ENCODE results near the gene SLC35C1.
A peak's percentile ranks its signal among the peaks of the same experiment; 100 is the strongest.

The SLC35C1 gene

GRCh38 chr11:45786272-45786671 is 18.7 kb upstream of the SLC35C1 start:
- no peak for TF ChIP-seq REST (IDR thresholded peaks at IDR 0.05; ENCODE audit: insufficient read depth in 1 of 2, low read depth in 2 of 2, low read length in 2 of 2)
- TF ChIP-seq TAF1 (IDR thresholded peaks at IDR 0.05; ENCODE audit: borderline replicate concordance, insufficient read depth, low read length), result no peak
- TF ChIP-seq SIN3A (IDR thresholded peaks at IDR 0.05; ENCODE audit: borderline replicate concordance, insufficient read depth, low read length), result no peak
- TF ChIP-seq FOXP2 (optimal IDR thresholded peaks at IDR 0.05; ENCODE audit: borderline replicate concordance, extremely low read depth, extremely low read length, insufficient read depth), result no peak
- TF ChIP-seq POLR2AphosphoS5 (IDR thresholded peaks at IDR 0.05; ENCODE audit: low read depth, low read length), result no peak

- TF ChIP-seq POLR2AphosphoS5 (IDR thresholded peaks at IDR 0.05; ENCODE audit: low read depth, low read length), result no peak
- TF ChIP-seq FOXP2 (optimal IDR thresholded peaks at IDR 0.05; ENCODE audit: borderline replicate concordance, extremely low read depth, extremely low read length, insufficient read depth), result no peak
- TF ChIP-seq TAF1 (IDR thresholded peaks at IDR 0.05; ENCODE audit: borderline replicate concordance, insufficient read depth, low read length), result no peak
- no peak for TF ChIP-seq SIN3A (IDR thresholded peaks at IDR 0.05; ENCODE audit: borderline replicate concordance, insufficient read depth, low read length)
- TF ChIP-seq REST (IDR thresholded peaks at IDR 0.05; ENCODE audit: insufficient read depth in 1 of 2, low read depth in 2 of 2, low read length in 2 of 2), result no peak
Observed at GRCh38 chr11:45788887-45789286, 16.1 kb upstream of the SLC35C1 start.

GRCh38 chr11:45791524-45791923 is 13.4 kb upstream of the SLC35C1 start:
- TF ChIP-seq SIN3A (IDR thresholded peaks at IDR 0.05; ENCODE audit: borderline replicate concordance, insufficient read depth, low read length) (no peak), TAF1 (IDR thresholded peaks at IDR 0.05; ENCODE audit: borderline replicate concordance, insufficient read depth, low read length) (no peak), POLR2AphosphoS5 (IDR thresholded peaks at IDR 0.05; ENCODE audit: low read depth, low read length) (no peak), REST (IDR thresholded peaks at IDR 0.05; ENCODE audit: insufficient read depth in 1 of 2, low read depth in 2 of 2, low read length in 2 of 2) (no peak), FOXP2 (optimal IDR thresholded peaks at IDR 0.05; ENCODE audit: borderline replicate concordance, extremely low read depth, extremely low read length, insufficient read depth) (no peak)

- TF ChIP-seq SIN3A (IDR thresholded peaks at IDR 0.05; ENCODE audit: borderline replicate concordance, insufficient read depth, low read length) (no peak), REST (IDR thresholded peaks at IDR 0.05; ENCODE audit: insufficient read depth in 1 of 2, low read depth in 2 of 2, low read length in 2 of 2) (peak; percentile 20 to 83; a peak in 2 of 4 replicates)
Observed at GRCh38 chr11:45794169-45794568, 10.8 kb upstream of the SLC35C1 start.

GRCh38 chr11:45795379-45795778 is 9.6 kb upstream of the SLC35C1 start:
- TF ChIP-seq TAF1 (IDR thresholded peaks at IDR 0.05; ENCODE audit: borderline replicate concordance, insufficient read depth, low read length), result no peak
- no peak for TF ChIP-seq POLR2AphosphoS5 (IDR thresholded peaks at IDR 0.05; ENCODE audit: low read depth, low read length)
- no peak for TF ChIP-seq FOXP2 (optimal IDR thresholded peaks at IDR 0.05; ENCODE audit: borderline replicate concordance, extremely low read depth, extremely low read length, insufficient read depth)
- TF ChIP-seq REST (IDR thresholded peaks at IDR 0.05; ENCODE audit: insufficient read depth in 1 of 2, low read depth in 2 of 2, low read length in 2 of 2), result no peak
- no peak for TF ChIP-seq SIN3A (IDR thresholded peaks at IDR 0.05; ENCODE audit: borderline replicate concordance, insufficient read depth, low read length)
